Colonic mucosa (tissue), 4 donors: ENCODE results near the gene GOSR2. TPM values are rescaled to one million over a fixed set of nuclear protein-coding genes. Genes with fewer than 3 reads are reported as not detected.

Experiments
- DNase-seq: peaks from one replicate; pipeline ENCODE4 v3.0.0-alpha.2; 2020
- H3K27ac ChIP-seq: fragments of 200-600 bp; one replicate; pipeline ENCODE4 v1.8.0; 2021
- H3K27me3 ChIP-seq: fragments of 200-600 bp; one replicate; pipeline ENCODE4 v1.8.0; 2021
- H3K36me3 ChIP-seq: fragments of 200-600 bp; one replicate; pipeline ENCODE4 v1.8.0; 2021
- H3K4me1 ChIP-seq: fragments of 200-600 bp; one replicate; pipeline ENCODE4 v1.8.0; 2021; ENCODE audit warnings: mild to moderate bottlenecking
- H3K4me3 ChIP-seq: fragments of 200-600 bp; one replicate; pipeline ENCODE4 v1.8.0; 2021
- H3K9ac ChIP-seq, 2 donors: one replicate each; pipeline ENCODE4 v1.7.0; 2013; ENCODE audit warnings: control low read depth in 2 of 2, low read depth in 2 of 2, low read length in 2 of 2
- H3K9me3 ChIP-seq: fragments of 200-600 bp; one replicate; pipeline ENCODE4 v1.8.0; 2021
- intact Hi-C: fragments of 100-400 bp; cut with DNase I; formaldehyde crosslinking; loops from one replicate; pipeline ENCODE4 v1.14.1; 2022
- total RNA-seq, 2 donors: library from RNA; stranded (reverse); fragmentation: NEBNext Ultra II Directional in 1 of 2; extraction: Animal tissue kit (Norgen Biotek cat#: 25700) in 1 of 2; gene quantifications; one replicate each; pipeline ENCODE4 v1.2.1, GENCODE V29; 2021
- TF ChIP-seq, protein P1 (sequence below): fragments of 200-600 bp; IDR thresholded peaks from one replicate; pipeline ENCODE4 v1.8.0; 2022; ENCODE audit warnings: antibody characterized with exemption, mild to moderate bottlenecking
- donor health status: healthy.
- donor health status: DM: no; HTN: no; CAD: no.
- donor health status: DM: no; HTN: no; CAD: no.

GOSR2 gene
- total RNA-seq, 2 donors from 2014 or later, result 36.5 to 39.4 TPM

DNA sequence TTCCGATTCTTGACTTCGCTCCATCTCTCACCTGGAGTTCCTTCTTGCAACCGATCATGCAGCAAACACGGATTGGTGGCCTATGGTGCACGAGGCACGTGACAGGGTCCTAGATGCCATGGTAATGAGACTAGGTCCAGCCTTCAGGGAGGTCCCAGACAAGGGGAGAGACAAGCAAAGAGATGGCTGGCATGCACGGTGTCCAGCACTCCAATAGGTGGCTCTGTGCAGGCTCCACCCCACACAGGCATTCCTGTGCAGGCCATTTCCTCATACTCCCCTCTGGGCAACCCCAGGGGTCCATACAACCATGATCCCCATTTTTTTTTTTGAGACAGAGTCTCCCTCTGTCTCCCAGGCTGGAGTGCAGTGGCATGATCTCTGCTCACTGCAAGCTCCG is 40.3 kb upstream of the GOSR2 start:
- Histone ChIP-seq H3K27me3 (no peaks in the 10 kb centered on the region), H3K27ac (no peak overlapping the region), H3K4me3 (no peak overlapping the region), H3K9me3 (no peaks in the 10 kb centered on the region), H3K36me3 (no peaks in the 10 kb centered on the region), H3K9ac (no peak overlapping the region), H3K4me1 (no peaks in the 10 kb centered on the region)
- TF ChIP-seq, protein P1, sequence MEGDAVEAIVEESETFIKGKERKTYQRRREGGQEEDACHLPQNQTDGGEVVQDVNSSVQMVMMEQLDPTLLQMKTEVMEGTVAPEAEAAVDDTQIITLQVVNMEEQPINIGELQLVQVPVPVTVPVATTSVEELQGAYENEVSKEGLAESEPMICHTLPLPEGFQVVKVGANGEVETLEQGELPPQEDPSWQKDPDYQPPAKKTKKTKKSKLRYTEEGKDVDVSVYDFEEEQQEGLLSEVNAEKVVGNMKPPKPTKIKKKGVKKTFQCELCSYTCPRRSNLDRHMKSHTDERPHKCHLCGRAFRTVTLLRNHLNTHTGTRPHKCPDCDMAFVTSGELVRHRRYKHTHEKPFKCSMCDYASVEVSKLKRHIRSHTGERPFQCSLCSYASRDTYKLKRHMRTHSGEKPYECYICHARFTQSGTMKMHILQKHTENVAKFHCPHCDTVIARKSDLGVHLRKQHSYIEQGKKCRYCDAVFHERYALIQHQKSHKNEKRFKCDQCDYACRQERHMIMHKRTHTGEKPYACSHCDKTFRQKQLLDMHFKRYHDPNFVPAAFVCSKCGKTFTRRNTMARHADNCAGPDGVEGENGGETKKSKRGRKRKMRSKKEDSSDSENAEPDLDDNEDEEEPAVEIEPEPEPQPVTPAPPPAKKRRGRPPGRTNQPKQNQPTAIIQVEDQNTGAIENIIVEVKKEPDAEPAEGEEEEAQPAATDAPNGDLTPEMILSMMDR, result no peak
- DNase-seq, result no peak
- intact Hi-C loops, result no loop called here

DNA sequence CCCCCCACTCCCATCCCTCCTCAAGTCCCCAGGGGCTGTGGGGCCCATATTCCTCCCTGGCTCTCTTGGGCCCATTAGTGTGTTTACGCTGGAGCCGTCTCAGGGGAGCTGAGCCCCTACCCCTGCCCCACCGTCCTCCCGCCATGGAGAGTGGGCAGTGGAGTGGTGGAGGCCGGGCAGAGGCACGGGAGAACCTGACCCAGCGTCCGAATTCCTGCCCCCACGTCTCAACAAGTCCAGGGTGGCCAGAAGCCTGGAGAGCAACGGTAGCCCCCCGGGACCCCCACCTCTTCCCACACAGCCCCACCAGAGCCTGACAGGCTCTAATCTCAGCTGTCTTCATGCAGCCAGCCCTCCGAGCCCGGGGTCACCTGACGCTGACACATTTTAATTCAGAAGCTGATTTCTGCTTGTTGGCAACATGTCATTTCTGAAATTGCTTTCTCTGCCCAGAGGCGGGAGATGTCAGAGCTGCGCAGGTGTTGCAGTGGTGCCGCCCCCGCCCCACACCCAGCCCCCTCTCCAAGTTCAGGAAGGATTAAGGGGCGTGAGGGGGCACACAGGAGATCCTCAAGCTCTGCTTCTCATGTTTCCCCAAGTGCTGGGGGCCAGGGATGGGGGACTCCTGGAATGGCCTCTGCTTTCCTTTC is 39.0 kb upstream of the GOSR2 start:
- intact Hi-C loops, result no loop called here
- Histone ChIP-seq H3K9me3 (no peaks in the 10 kb centered on the region), H3K4me3 (no peak overlapping the region), H3K27me3 (no peaks in the 10 kb centered on the region), H3K27ac (no peak overlapping the region), H3K9ac (no peak overlapping the region), H3K4me1 (no peaks in the 10 kb centered on the region), H3K36me3 (no peaks in the 10 kb centered on the region)
- TF ChIP-seq, protein P1, result no peak
- DNase-seq, result no peak

DNA sequence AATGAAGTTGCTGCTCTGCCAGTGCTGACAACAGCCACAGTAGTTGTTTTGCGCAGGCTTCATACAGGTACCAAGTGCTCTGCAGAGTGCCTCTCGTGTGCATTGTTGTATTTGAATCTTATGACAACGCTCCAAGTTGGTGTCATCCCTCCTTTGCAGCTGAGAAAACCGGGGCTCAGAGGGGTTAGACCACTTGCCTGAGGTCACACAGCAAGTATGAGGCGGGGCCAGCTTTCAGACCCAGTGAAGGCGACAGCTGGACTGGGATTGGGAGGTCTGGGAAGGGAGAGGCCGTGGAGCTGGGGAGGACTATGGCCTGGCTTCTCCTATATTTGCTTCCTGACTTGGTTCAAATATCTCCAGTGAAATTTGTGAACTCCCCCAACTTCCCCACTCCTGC is 38.4 kb upstream of the GOSR2 start:
- H3K4me1 ChIP-seq, result no peaks in the 10 kb centered on the region
- no peaks in the 10 kb centered on the region for H3K36me3 ChIP-seq
- no peaks in the 10 kb centered on the region for H3K9me3 ChIP-seq
- TF ChIP-seq, protein P1, result no peak
- intact Hi-C loops, result no loop called here
- no peak overlapping the region for H3K27ac ChIP-seq
- H3K4me3 ChIP-seq, result no peak overlapping the region
- DNase-seq, result no peak
- no peaks in the 10 kb centered on the region for H3K27me3 ChIP-seq
- no peak overlapping the region for H3K9ac ChIP-seq

DNA sequence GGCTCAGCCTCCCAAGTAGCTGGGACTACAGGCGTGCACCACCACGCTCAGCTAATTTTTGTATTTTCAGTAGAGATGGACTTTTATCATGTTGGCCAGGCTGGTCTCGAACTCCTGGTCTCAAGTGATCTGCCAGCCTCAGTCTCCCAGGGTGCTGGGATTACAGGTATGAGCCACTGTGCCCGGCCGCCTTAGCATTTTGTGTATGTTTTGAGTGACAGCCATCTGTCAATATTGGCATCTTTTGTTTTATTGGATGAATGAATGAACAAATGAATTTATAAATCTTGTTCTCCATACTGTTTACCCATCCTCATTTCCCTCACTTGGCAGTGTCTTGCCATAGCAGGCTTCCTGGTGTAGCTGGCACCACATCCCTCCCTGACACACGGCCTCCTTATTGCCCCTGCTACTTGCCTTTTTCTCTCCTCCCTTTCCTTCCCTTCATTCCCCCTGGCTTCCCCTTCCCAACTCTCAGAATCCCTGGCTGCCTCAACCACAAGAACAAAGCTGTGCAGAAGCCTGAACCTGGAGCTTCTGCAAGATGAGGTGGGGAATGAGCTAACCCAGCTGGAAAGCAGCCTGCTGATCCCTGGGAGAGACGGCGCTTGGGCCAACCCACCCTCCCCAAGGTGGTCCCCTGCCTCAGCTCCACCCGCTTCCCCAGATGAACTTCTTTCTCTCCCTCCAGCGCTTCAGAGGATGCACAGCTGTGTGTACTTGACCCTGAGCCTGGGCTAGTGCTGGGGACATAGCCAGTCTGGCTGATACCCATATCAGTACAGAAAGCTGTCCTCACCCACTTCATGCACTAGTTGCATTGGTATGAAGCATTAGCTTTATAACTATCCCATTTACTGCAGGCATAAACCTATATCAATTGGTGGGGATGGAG is 37.3 kb upstream of the GOSR2 start:
- H3K4me3 ChIP-seq, result no peak overlapping the region
- intact Hi-C loops, result no loop called here
- H3K9me3 ChIP-seq, result no peaks in the 10 kb centered on the region
- H3K36me3 ChIP-seq, result no peaks in the 10 kb centered on the region
- no peaks in the 10 kb centered on the region for H3K27me3 ChIP-seq
- H3K27ac ChIP-seq, result no peak overlapping the region
- H3K9ac ChIP-seq, result no peak overlapping the region
- H3K4me1 ChIP-seq, result no peaks in the 10 kb centered on the region
- DNase-seq, result no peak
- TF ChIP-seq, protein P1, result no peak

DNA sequence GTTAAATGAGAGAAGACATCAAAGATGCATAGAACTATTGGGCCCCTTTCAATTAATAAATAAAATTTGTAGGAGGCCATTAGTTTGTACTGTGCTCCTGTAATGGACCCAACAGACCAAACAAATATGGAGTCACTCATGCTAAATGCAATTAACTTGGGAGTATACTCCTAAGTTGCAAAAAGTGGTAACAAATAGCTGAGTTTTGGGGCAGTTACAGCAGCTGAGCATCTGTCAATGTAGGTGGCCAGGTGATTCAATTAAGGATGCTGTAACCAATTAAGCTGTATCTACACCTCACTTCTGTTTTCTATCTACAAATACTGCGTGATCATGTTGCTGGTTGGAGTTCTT is 36.7 kb upstream of the GOSR2 start:
- Histone ChIP-seq H3K27me3 (no peaks in the 10 kb centered on the region), H3K4me3 (no peak overlapping the region), H3K36me3 (no peaks in the 10 kb centered on the region), H3K27ac (no peak overlapping the region), H3K9me3 (no peaks in the 10 kb centered on the region), H3K9ac (no peak overlapping the region), H3K4me1 (no peaks in the 10 kb centered on the region)
- no peak for DNase-seq
- intact Hi-C loops, result no loop called here
- TF ChIP-seq, protein P1, result no peak
